HL-60 (cell line): ENCODE results near the gene SUN1.
"Not testable (repeated sequence)": the region's sequence is repeated elsewhere in the genome, so short reads cannot be mapped to it uniquely, and the experiment has no call there.

Experiments used
- DNase-seq, 2 experiments: peaks; one replicate each; pipeline ENCODE4 v3.0.0-alpha.2; 2010 to 2020; ENCODE audit warnings: low read depth in 1 of 2, low spot score in 1 of 2
- H3K27ac ChIP-seq: fragments of 250-450 bp; sonication (Bioruptor Pico); replicated peaks from 2 replicates; pipeline ENCODE4 v1.5.1; 2020; ENCODE audit warnings: mild to moderate bottlenecking, moderate library complexity
- H3K27me3 ChIP-seq: fragments of 250-450 bp; sonication (Bioruptor Pico); 2 replicates; pipeline ENCODE4 v1.5.1; 2021; ENCODE audit warnings: mild to moderate bottlenecking, moderate library complexity; ENCODE audit not compliant: insufficient read depth, poor library complexity, severe bottlenecking
- H3K4me3 ChIP-seq: replicated peaks from 2 replicates; pipeline ENCODE4 v1.5.1; 2011; ENCODE audit warnings: mild to moderate bottlenecking, control low read depth, low read length; ENCODE audit not compliant: insufficient read depth
- GABPA ChIP-seq: IDR thresholded peaks from 2 replicates; pipeline ENCODE4 v1.6.1; 2012; ENCODE audit warnings: low read depth
- POLR2AphosphoS5 ChIP-seq: IDR thresholded peaks from 2 replicates; pipeline ENCODE4 v1.6.1; 2012; ENCODE audit warnings: low read depth
- SPI1 ChIP-seq: IDR thresholded peaks from 2 replicates; pipeline ENCODE4 v1.6.1; 2012; ENCODE audit warnings: low read depth, mild to moderate bottlenecking, borderline replicate concordance
- TF ChIP-seq, protein P1 (sequence below): IDR thresholded peaks from 2 replicates; pipeline ENCODE4 v1.6.1; 2012; ENCODE audit warnings: low read depth; ENCODE audit not compliant: insufficient replicate concordance
- TF ChIP-seq, protein P2 (sequence below): IDR thresholded peaks from one replicate; pipeline ENCODE4 v1.5.1; 2011; ENCODE audit warnings: low read length, control low read depth, inconsistent platforms; ENCODE audit not compliant: insufficient read depth

SUN1 gene

DNA sequence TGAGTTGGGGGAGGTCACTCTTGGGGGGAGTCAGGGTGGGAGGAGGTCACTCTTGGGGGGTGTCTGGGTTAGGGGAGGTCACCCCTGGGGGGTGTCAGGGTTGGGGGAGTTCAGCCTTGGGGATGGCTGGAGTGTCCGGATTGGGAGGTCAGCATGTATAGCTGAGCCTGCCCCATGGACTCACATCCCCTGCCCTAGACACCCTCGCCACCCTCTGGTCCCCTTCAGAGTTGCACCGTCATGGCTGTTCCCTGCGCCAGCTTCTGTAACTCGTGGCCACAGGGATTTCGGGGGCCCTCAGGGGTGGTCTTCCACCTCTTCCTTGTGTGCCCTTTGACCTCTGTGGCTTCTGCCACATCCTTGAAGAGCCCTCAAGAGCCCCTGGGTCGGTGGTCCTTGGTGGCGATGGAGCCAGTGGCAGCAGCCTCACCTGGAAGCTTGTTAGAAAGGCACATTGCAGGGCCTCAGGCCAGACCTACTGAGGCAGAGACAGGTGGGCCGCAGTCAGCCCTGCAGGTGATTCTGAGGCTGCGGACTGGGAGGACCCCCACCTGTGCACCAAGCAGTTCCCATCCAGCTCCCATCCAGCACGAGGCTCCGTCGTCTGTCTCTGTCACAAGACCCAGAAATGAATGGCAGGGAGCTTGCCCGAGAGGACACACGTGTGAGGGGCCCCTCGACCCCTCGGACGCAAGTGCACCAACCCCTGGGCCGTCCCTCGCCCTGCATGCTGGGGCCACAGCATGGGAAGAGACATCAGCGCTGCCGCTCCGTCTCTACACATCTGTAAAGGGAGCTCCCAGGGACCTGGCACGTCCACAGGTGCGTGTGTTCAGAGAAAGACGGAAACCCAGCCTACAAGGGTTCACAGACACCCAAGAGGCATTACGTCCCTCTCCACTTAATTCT, 44.7 kb upstream of the SUN1 start:
- Histone ChIP-seq H3K27me3 (no peaks in the 10 kb centered on the region), H3K27ac (no peak overlapping the region), H3K4me3 (no peak overlapping the region)
- TF ChIP-seq, protein P1, sequence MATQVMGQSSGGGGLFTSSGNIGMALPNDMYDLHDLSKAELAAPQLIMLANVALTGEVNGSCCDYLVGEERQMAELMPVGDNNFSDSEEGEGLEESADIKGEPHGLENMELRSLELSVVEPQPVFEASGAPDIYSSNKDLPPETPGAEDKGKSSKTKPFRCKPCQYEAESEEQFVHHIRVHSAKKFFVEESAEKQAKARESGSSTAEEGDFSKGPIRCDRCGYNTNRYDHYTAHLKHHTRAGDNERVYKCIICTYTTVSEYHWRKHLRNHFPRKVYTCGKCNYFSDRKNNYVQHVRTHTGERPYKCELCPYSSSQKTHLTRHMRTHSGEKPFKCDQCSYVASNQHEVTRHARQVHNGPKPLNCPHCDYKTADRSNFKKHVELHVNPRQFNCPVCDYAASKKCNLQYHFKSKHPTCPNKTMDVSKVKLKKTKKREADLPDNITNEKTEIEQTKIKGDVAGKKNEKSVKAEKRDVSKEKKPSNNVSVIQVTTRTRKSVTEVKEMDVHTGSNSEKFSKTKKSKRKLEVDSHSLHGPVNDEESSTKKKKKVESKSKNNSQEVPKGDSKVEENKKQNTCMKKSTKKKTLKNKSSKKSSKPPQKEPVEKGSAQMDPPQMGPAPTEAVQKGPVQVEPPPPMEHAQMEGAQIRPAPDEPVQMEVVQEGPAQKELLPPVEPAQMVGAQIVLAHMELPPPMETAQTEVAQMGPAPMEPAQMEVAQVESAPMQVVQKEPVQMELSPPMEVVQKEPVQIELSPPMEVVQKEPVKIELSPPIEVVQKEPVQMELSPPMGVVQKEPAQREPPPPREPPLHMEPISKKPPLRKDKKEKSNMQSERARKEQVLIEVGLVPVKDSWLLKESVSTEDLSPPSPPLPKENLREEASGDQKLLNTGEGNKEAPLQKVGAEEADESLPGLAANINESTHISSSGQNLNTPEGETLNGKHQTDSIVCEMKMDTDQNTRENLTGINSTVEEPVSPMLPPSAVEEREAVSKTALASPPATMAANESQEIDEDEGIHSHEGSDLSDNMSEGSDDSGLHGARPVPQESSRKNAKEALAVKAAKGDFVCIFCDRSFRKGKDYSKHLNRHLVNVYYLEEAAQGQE, result no peak
- no peak for TF ChIP-seq SPI1
- DNase-seq, result no peak

DNA sequence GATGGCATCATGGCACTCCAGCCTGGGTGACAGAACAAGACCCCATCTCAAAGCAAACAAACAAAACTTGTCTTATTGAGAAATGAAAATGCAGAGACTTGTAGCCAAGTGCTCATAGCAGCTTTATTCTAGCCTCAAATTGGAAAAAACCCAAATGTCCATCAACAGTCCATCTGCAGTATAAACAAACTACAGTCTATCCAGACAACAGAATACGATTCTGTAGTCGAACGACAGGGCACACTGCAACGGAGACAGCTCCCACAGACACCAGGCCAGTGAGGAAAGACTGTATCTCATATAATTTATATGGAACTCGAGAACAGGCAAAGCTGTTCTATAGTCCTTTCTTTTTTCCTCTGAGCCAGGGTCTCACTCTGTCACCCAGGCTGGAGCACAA, 40.8 kb upstream of the SUN1 start:
- no peak for DNase-seq
- no peaks in the 10 kb centered on the region for H3K27me3 ChIP-seq
- no peak overlapping the region for H3K27ac ChIP-seq
- H3K4me3 ChIP-seq, result no peak overlapping the region
- TF ChIP-seq, protein P2, sequence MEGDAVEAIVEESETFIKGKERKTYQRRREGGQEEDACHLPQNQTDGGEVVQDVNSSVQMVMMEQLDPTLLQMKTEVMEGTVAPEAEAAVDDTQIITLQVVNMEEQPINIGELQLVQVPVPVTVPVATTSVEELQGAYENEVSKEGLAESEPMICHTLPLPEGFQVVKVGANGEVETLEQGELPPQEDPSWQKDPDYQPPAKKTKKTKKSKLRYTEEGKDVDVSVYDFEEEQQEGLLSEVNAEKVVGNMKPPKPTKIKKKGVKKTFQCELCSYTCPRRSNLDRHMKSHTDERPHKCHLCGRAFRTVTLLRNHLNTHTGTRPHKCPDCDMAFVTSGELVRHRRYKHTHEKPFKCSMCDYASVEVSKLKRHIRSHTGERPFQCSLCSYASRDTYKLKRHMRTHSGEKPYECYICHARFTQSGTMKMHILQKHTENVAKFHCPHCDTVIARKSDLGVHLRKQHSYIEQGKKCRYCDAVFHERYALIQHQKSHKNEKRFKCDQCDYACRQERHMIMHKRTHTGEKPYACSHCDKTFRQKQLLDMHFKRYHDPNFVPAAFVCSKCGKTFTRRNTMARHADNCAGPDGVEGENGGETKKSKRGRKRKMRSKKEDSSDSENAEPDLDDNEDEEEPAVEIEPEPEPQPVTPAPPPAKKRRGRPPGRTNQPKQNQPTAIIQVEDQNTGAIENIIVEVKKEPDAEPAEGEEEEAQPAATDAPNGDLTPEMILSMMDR, result no peak
- no peak for TF ChIP-seq SPI1

DNA sequence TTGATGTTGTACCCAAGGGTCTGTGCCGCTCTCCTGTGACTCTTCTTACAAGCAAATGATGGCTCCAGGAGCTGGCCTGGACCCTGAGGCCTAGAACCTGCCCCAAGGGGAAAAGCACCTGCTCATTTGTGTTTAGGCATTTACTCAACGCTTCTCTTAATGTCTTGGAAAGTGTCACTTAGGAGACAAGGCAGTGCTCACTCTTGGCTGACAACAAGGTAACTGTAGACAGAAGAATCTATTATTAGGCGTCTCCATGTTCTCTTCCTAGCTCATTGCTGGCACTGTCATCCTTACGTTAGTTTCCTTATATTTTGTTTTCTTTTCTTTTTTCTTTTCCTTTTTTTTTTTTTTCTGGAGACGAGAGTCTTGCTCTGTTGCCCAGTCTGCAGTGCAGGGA, 38.1 kb upstream of the SUN1 start:
- H3K4me3 ChIP-seq, result no peak overlapping the region
- DNase-seq, result no peak
- H3K27me3 ChIP-seq, result no peaks in the 10 kb centered on the region
- no peak overlapping the region for H3K27ac ChIP-seq
- TF ChIP-seq, protein P2, result no peak
- TF ChIP-seq, protein P1, result no peak
- TF ChIP-seq POLR2AphosphoS5 (no peak), GABPA (no peak), SPI1 (no peak)

DNA sequence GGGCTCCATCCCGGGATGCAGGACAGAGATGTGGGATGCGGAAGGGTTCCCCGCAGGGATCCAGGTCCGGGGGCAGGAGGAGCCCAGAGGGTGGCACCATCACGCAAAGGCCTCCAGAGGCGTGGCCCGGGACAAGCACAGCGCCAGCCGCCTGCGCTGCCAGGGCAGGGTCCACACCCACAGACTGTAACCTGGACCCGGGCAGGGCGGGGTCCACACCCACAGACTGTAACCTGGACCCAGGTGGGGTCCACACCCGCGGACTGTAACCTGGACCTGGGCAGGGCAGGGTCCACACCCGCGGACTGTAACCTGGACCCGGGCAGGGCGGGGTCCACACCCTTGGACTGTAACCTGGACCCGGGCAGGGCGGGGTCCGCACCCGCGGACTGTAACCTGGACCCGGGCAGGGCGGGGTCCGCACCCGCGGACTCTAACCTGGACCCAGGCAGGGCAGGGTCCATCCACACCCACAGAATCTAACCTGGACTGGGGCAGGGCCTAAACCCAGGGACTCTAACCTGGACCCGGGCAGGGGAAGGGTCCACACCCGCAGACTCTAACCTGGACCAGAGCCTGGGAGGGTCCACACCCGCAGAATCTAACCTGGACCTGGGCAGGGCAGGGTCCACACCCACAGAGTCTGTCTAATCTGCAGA, 37.5 kb upstream of the SUN1 start:
- H3K27me3 ChIP-seq, result no peaks in the 10 kb centered on the region
- DNase-seq, result no peak
- H3K4me3 ChIP-seq, result no peak overlapping the region
- no peak for TF ChIP-seq POLR2AphosphoS5
- TF ChIP-seq, protein P1, result no peak
- TF ChIP-seq GABPA, result no peak
- no peak for TF ChIP-seq SPI1
- TF ChIP-seq, protein P2, result no peak
- no peak overlapping the region for H3K27ac ChIP-seq

DNA sequence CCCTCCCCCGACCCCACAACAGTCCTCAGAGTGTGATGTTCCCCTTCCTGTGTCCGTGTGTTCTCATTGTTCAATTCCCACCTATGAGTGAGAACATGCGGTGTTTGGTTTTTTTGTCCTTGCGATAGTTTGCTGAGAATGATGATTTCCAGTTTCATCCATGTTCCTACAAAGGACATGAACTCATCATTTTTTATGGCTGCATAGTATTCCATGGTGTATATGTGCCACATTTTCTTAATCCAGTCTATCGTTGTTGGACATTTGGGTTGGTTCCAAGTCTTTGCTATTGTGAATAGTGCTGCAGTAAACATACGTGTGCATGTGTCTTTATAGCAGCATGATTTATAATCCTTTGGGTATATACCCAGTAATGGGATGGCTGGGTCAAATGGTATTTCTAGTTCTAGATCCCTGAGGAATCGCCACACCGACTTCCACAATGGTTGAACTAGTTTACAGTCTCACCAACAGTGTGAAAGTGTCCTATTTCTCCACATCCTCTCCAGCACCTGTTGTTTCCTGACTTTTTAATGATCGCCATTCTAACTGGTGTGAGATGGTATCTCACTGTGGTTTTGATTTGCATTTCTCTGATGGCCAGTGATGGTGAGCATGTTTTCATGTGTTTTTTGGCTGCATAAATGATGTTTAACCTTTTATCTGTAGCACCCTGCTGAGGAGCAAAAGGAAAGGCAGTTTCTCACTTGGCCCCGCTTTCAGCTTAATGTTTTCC, 35.7 kb upstream of the SUN1 start:
- not testable (repeated sequence) for H3K4me3 ChIP-seq, DNase-seq, H3K27ac ChIP-seq, H3K27me3 ChIP-seq
